Measurements from ENCODE around the gene PASK.
A peak's percentile ranks its signal among the peaks of the same experiment; 100 is the strongest.

Gene PASK

GRCh38 chr2:241091201-241091600 is 58.1 kb downstream of the PASK start:
- no peak for TF ChIP-seq CTCF (IDR thresholded peaks at IDR 0.05; ENCODE audit: low read depth, low read length, missing control alignments)
- no peak overlapping the region for H3K4me3 ChIP-seq (ENCODE audit: low read depth, low read length)
- no peak for DNase-seq (ENCODE audit: low read depth)

- no peak overlapping the region; the same call in 1 of the 2 replicates for H3K4me3 ChIP-seq (ENCODE audit: low read depth, low read length)
- no peak for DNase-seq (ENCODE audit: low read depth)
- TF ChIP-seq CTCF (IDR thresholded peaks at IDR 0.05; ENCODE audit: low read depth, low read length, missing control alignments), result no peak
These were observed 60.2 kb downstream of the PASK start for GRCh38 chr2:241088791-241089732.

GRCh38 chr2:241088376-241088775 is 60.9 kb downstream of the PASK start:
- DNase-seq (ENCODE audit: low read depth), result no peak
- no peak for TF ChIP-seq CTCF (IDR thresholded peaks at IDR 0.05; ENCODE audit: low read depth, low read length, missing control alignments)
- peak overlapping the region; percentile 30; the same call in 1 of the 2 replicates for H3K4me3 ChIP-seq (ENCODE audit: low read depth, low read length)

- no peak overlapping the region; the same call in 1 of the 2 replicates for H3K4me3 ChIP-seq (ENCODE audit: low read depth, low read length)
- TF ChIP-seq CTCF (IDR thresholded peaks at IDR 0.05; ENCODE audit: low read depth, low read length, missing control alignments), result no peak
- no peak for DNase-seq (ENCODE audit: low read depth)
These were observed 61.6 kb downstream of the PASK start for GRCh38 chr2:241087420-241088268.

GRCh38 chr2:241084856-241085444 is 64.3 kb downstream of the PASK start:
- no peak for DNase-seq (ENCODE audit: low read depth)
- H3K4me3 ChIP-seq (ENCODE audit: low read depth, low read length), result no peak overlapping the region
- TF ChIP-seq CTCF (IDR thresholded peaks at IDR 0.05; ENCODE audit: low read depth, low read length, missing control alignments), result no peak

- no peak for DNase-seq (ENCODE audit: low read depth)
- no peak overlapping the region for H3K4me3 ChIP-seq (ENCODE audit: low read depth, low read length)
- no peak for TF ChIP-seq CTCF (IDR thresholded peaks at IDR 0.05; ENCODE audit: low read depth, low read length, missing control alignments)
These were observed 66.2 kb downstream of the PASK start for GRCh38 chr2:241083091-241083415.

Measured in GM12864 (cell line).